ENCODE data around the gene ACSM2A. TPM values are rescaled to one million over a fixed set of nuclear protein-coding genes. Genes with fewer than 3 reads are reported as not detected.
"Not testable (repeated sequence)": the region's sequence is repeated elsewhere in the genome, so short reads cannot be mapped to it uniquely, and the experiment has no call there.

The ACSM2A gene
- total RNA-seq, 2 donors from 2014 or later = not detected

DNA sequence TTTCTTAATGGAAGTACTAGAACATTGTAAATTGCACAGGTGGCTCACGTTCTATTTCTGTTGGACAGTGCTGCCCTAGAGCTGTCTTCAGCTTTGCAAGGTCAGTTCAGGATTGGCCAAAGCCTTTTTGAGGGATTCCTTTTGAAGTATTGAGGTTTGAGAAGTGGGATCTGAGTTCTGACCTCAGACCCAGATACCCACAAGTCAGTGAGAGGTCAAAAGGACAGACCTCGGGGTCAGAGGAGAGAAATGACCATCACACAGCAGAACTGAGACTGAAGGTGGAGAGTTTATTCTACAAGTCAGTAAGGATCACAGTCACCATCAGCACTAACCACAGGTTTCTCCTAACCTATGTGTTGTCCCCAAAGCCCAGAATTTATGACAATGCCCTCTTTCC lies 40.3 kb upstream of the ACSM2A start:
- Histone ChIP-seq H3K9me3 (no peaks in the 10 kb centered on the region), H3K36me3 (no peaks in the 10 kb centered on the region), H3K4me1 (ENCODE audit: control insufficient read depth in 1 of 2, low read depth in 2 of 2) (no peaks in the 10 kb centered on the region), H3K27me3 (replicated peaks; ENCODE audit: insufficient read depth) (no peaks in the 10 kb centered on the region), H3K4me3 (no peak overlapping the region), H3K27ac (no peak overlapping the region)
- ATAC-seq (ENCODE audit: insufficient number of reproducible peaks, low FRiP score, low read depth) = no peak
- TF ChIP-seq, protein P1, sequence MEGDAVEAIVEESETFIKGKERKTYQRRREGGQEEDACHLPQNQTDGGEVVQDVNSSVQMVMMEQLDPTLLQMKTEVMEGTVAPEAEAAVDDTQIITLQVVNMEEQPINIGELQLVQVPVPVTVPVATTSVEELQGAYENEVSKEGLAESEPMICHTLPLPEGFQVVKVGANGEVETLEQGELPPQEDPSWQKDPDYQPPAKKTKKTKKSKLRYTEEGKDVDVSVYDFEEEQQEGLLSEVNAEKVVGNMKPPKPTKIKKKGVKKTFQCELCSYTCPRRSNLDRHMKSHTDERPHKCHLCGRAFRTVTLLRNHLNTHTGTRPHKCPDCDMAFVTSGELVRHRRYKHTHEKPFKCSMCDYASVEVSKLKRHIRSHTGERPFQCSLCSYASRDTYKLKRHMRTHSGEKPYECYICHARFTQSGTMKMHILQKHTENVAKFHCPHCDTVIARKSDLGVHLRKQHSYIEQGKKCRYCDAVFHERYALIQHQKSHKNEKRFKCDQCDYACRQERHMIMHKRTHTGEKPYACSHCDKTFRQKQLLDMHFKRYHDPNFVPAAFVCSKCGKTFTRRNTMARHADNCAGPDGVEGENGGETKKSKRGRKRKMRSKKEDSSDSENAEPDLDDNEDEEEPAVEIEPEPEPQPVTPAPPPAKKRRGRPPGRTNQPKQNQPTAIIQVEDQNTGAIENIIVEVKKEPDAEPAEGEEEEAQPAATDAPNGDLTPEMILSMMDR (IDR thresholded peaks at IDR 0.05) = no peak
- no peak for DNase-seq (ENCODE audit: low spot score)

DNA sequence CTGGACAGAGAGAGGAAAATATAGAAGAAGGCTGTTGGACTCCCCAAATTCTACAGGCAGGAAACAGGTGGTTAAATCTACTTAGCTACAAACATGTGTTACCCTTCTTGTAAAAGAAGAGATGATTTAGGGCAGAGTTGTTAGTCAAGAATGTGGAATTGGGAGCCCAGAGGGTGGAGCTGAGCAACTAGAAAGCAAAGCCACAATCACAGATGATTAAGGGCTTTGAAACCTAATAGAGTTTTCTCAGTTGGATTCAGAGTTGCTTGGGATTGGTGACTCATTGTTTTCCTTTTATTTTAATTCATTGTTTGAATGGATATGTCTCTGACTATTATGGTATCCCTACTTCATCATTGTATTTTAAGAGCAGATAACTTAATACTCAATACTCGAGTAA lies 35.8 kb upstream of the ACSM2A start:
- TF ChIP-seq, protein P1 (IDR thresholded peaks at IDR 0.05) = no peak
- no peaks in the 10 kb centered on the region for H3K27me3 ChIP-seq (replicated peaks; ENCODE audit: insufficient read depth)
- no peak overlapping the region for H3K4me3 ChIP-seq
- no peaks in the 10 kb centered on the region for H3K9me3 ChIP-seq
- DNase-seq (ENCODE audit: low spot score) (no peak), ATAC-seq (ENCODE audit: insufficient number of reproducible peaks, low FRiP score, low read depth) (no peak)
- H3K27ac ChIP-seq = no peak overlapping the region
- no peaks in the 10 kb centered on the region for H3K36me3 ChIP-seq
- no peaks in the 10 kb centered on the region for H3K4me1 ChIP-seq (ENCODE audit: control insufficient read depth in 1 of 2, low read depth in 2 of 2)

DNA sequence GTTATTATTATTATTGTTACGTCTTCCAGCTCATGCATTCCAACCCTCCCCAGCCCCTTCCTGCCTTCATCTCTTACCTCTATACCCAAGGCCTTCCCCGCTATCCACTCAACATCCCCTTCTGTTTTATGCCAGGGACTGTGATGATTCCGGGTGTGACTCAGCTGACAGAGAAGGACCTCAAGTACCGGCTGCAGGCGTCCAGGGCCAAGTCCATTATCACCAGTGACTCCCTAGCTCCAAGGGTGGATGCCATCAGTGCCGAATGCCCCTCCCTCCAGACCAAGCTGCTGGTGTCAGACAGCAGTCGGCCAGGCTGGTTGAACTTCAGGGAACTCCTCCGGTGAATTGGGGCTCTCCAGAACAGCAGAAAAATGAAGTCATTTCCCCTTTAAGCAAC lies 32.2 kb upstream of the ACSM2A start:
- H3K27ac ChIP-seq; H3K4me3 ChIP-seq; DNase-seq (ENCODE audit: low spot score); H3K27me3 ChIP-seq (replicated peaks; ENCODE audit: insufficient read depth); ATAC-seq (ENCODE audit: insufficient number of reproducible peaks, low FRiP score, low read depth); H3K36me3 ChIP-seq; H3K4me1 ChIP-seq (ENCODE audit: control insufficient read depth in 1 of 2, low read depth in 2 of 2); H3K9me3 ChIP-seq: not testable (repeated sequence)

DNA sequence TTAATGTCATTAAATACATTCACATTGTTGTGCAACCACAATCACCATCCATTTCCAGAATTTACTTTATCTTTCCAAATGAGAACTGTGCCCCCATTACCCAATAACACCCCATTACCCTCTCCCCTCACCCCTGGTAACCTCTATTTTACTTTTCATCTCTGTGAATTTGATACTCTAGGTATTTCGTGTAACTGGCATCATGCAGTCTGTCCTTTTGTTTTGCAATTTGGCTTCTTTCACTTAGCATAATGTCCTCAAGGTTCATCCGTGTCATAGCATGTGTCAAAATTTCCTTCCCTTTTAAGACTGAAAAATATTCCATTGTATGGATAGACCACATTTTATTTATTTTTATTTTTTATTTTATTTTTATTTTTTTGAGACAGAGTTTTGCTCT lies 29.6 kb upstream of the ACSM2A start:
- not testable (repeated sequence) for H3K9me3 ChIP-seq; H3K36me3 ChIP-seq; ATAC-seq (ENCODE audit: insufficient number of reproducible peaks, low FRiP score, low read depth); H3K27ac ChIP-seq; H3K4me1 ChIP-seq (ENCODE audit: control insufficient read depth in 1 of 2, low read depth in 2 of 2); H3K27me3 ChIP-seq (replicated peaks; ENCODE audit: insufficient read depth); DNase-seq (ENCODE audit: low spot score); H3K4me3 ChIP-seq

DNA sequence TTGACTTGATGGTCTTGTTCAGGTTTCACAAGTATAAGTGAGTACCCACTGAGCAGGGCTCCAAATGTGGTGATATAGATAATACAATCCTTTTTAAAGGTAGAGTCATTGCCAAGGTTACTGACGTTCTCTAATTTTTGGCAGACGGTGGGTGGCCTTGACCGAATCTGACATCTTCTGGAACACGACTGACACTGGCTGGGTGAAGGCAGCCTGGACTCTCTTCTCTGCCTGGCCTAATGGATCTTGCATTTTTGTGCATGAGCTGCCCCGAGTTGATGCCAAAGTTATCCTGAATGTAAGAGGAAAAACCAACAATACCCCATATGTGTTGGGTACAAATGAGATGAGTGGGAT lies 27.6 kb upstream of the ACSM2A start:
- not testable (repeated sequence) for H3K36me3 ChIP-seq; H3K4me1 ChIP-seq (ENCODE audit: control insufficient read depth in 1 of 2, low read depth in 2 of 2); H3K9me3 ChIP-seq; H3K27me3 ChIP-seq (replicated peaks; ENCODE audit: insufficient read depth); H3K27ac ChIP-seq; H3K4me3 ChIP-seq; ATAC-seq (ENCODE audit: insufficient number of reproducible peaks, low FRiP score, low read depth); DNase-seq (ENCODE audit: low spot score)

DNA sequence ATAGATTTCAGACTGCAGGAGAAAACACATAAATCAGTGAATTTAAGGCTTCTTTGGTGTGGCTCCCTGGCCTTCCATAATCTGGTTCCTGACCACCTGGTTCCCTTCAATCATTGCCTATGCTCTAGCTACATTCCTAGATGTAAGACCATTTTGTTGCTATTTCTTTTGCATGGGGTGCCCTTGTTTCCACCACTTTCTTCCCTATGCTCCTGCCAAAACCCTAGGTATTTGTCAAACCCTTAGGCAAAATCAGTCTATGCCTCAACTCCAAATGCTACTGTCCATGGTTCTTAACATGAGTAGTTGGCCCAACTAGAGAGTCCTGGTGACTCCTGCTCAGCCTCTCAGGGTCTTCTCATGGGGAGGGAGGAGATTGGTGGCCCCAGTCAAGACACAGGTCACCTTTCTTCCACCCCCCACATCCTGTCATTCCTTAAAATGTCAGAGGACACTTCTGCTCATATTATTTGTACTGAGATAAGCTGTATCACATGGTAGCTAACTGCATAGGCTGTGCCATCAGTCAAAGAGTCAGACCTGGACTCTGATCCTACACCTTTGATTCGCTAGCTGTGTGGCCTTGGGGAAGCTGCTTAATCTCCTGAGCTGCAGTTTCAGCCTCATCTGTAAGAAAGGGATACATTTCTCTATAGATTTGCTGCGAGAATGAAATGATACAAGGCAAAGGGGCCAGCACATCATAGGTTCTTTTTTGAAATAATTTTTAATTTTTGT lies 27.0 kb upstream of the ACSM2A start:
- Histone ChIP-seq H3K9me3 (no peaks in the 10 kb centered on the region), H3K27me3 (replicated peaks; ENCODE audit: insufficient read depth) (no peaks in the 10 kb centered on the region), H3K27ac (no peak overlapping the region), H3K36me3 (no peaks in the 10 kb centered on the region), H3K4me3 (no peak overlapping the region), H3K4me1 (ENCODE audit: control insufficient read depth in 1 of 2, low read depth in 2 of 2) (no peaks in the 10 kb centered on the region)
- no peak for DNase-seq (ENCODE audit: low spot score)
- ATAC-seq (ENCODE audit: insufficient number of reproducible peaks, low FRiP score, low read depth) = no peak
- TF ChIP-seq, protein P1 (IDR thresholded peaks at IDR 0.05) = no peak

DNA sequence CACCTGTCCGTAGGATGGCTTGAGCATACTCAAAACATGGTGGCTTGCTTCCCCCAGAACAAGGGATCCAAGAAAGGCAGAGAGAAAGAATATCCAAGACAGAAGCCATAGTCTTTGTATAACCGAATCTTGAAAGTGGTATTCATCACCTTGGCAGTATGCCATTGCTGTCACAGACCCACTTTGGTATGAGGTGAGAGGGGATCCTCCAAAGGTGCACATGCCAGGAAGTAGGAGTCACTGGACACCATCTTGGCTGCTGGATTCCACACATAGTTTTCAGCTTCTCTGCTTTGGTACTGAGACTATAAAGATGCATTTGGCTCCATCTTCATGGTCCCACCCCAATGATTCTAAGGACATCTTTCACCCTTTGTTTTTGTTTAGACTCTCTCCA lies 23.9 kb upstream of the ACSM2A start:
- not testable (repeated sequence) for ATAC-seq (ENCODE audit: insufficient number of reproducible peaks, low FRiP score, low read depth); H3K27me3 ChIP-seq (replicated peaks; ENCODE audit: insufficient read depth); H3K4me1 ChIP-seq (ENCODE audit: control insufficient read depth in 1 of 2, low read depth in 2 of 2); DNase-seq (ENCODE audit: low spot score); H3K36me3 ChIP-seq; H3K9me3 ChIP-seq; H3K4me3 ChIP-seq; H3K27ac ChIP-seq

DNA sequence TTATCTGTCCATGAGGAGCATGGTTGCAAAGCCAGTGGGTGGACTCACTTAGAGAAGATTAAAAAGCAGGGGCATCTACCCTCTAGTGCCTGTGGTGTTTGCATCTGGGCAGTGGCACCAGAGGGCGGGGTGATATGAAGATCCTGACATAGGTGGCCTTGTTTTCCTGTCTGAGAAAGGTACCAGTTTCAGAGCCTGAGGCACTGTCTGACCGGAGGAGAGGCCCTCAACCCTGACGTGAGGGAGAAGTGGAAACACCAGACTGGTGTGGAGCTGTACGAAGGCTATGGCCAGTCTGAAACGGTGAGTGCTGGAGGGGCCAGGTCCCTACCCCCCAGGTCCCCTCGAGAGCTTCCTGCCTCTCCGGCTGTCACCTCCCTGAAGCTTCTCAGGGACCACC lies 21.8 kb upstream of the ACSM2A start:
- not testable (repeated sequence) for ATAC-seq (ENCODE audit: insufficient number of reproducible peaks, low FRiP score, low read depth); H3K9me3 ChIP-seq; H3K27me3 ChIP-seq (replicated peaks; ENCODE audit: insufficient read depth); H3K27ac ChIP-seq; H3K36me3 ChIP-seq; H3K4me1 ChIP-seq (ENCODE audit: control insufficient read depth in 1 of 2, low read depth in 2 of 2); H3K4me3 ChIP-seq; DNase-seq (ENCODE audit: low spot score)

DNA sequence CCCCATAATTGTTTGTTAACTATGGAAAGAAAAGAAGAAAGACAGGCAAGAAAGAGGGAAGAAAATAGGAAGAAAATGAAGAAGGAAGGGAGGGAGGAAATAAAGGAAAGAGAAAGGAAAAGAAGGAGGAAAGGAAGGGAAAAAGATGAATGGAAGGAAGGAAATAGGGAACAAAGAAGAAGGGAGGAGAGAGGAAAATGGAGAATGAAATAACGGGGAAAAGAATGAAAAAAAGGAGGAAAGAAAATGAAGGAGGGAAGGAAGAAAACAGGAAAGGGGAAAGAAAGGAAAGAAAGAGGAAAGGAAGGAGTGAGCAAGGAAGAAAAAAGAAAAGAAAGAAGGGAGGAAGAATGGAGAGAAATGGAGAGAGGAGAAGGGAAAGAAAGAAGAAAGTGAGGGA lies 20.8 kb upstream of the ACSM2A start:
- ATAC-seq (ENCODE audit: insufficient number of reproducible peaks, low FRiP score, low read depth); H3K27ac ChIP-seq; H3K4me1 ChIP-seq (ENCODE audit: control insufficient read depth in 1 of 2, low read depth in 2 of 2); DNase-seq (ENCODE audit: low spot score); H3K4me3 ChIP-seq; H3K27me3 ChIP-seq (replicated peaks; ENCODE audit: insufficient read depth); H3K36me3 ChIP-seq; H3K9me3 ChIP-seq: not testable (repeated sequence)
